Measurements from ENCODE around the gene PRUNE1. TPM values are rescaled to one million over a fixed set of nuclear protein-coding genes. Genes with fewer than 3 reads are reported as not detected.
A peak's percentile ranks its signal among the peaks of the same experiment; 100 is the strongest.

Gene PRUNE1, protein sequence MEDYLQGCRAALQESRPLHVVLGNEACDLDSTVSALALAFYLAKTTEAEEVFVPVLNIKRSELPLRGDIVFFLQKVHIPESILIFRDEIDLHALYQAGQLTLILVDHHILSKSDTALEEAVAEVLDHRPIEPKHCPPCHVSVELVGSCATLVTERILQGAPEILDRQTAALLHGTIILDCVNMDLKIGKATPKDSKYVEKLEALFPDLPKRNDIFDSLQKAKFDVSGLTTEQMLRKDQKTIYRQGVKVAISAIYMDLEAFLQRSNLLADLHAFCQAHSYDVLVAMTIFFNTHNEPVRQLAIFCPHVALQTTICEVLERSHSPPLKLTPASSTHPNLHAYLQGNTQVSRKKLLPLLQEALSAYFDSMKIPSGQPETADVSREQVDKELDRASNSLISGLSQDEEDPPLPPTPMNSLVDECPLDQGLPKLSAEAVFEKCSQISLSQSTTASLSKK
- 26.7 TPM for total RNA-seq

DNA sequence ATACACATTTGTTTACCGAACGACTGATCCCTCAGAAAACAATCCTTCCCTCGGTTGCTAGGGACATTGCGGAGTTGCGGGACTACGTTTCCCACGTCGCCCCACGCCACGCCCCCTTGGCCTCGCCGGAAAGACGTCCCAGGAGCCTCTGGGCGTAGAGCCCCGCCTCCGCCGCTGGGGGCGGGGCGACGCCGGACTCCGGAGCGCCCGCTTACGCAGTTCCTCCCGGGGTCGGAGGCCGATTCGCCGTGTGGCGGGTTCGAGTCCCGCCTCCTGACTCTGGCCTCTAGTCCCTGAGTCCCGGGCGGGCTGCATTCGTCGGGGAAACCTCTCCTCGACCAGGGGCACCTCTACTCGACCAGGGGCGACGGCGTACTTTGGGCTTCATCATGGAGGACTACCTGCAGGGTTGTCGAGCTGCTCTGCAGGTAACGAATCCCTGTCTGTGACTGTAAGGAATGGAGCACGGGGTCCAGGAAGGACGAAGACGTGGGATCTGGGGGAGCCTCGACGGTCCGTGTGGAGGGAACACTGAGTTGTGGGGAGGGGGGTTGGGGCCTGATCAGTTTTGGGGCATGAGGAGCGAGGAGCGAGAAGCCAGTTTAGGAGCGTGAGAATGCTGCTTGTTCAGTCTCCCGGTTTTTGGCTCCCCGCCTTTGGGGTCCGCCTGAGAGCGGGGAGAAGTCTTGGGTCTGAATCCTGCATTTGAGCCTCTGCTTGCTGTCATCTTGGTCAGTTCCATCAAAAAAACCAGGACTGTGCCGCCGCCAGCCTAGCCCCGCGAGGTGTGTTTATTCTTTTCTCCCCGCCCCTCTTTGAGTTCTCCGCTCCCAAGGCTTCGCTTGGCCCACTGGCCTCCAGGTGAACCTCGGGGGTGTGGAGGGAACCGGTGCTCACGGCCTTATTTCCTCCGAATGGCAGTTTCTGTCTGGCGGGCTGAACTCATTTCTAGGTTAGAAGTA is at the start of gene PRUNE1:
Gene PRUNE1 (plus strand): TSS at position 206 of the 962 bp plus-strand sequence. CDS start 184 bp downstream, at position 390.
- peak; percentile 97 for DNase-seq (ENCODE audit: low spot score)

DNA sequence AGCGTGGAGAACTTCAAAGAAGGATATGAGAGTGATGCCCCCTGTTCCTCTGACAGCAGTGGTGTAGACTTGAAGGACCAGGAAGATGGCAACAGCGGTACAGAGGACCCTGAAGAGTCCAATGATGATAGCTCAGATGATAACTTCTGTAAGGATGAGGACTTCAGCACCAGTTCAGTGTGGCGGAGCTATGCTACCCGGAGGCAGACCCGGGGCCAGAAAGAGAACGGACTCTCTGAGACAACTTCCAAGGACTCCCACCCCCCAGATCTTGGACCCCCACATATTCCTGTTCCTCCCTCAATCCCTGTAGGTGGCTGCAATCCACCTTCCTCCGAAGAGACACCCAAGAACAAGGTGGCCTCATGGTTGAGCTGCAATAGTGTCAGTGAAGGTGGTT is 47.6 kb upstream of the PRUNE1 start:
- DNase-seq (ENCODE audit: low spot score), result no peak

DNA sequence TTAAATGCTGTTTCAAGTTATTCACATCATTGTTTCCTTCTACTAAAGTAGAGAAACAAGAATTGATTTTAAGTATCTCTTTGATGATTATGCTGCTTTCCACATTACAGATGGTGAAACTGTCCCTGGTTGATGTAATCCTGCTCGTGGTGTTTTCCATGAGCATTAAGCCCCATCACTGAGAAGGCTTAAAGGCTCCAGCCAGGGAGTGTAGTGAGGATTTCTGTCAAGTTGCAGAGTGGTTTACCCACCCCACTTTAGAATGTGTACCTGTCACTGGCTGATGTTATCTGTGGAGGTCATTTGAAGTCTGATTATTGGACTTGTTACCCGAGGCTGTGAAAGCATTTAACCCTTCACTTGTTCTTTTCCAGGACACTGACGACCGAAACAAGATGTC is 46.5 kb upstream of the PRUNE1 start:
- DNase-seq (ENCODE audit: low spot score), result no peak

DNA sequence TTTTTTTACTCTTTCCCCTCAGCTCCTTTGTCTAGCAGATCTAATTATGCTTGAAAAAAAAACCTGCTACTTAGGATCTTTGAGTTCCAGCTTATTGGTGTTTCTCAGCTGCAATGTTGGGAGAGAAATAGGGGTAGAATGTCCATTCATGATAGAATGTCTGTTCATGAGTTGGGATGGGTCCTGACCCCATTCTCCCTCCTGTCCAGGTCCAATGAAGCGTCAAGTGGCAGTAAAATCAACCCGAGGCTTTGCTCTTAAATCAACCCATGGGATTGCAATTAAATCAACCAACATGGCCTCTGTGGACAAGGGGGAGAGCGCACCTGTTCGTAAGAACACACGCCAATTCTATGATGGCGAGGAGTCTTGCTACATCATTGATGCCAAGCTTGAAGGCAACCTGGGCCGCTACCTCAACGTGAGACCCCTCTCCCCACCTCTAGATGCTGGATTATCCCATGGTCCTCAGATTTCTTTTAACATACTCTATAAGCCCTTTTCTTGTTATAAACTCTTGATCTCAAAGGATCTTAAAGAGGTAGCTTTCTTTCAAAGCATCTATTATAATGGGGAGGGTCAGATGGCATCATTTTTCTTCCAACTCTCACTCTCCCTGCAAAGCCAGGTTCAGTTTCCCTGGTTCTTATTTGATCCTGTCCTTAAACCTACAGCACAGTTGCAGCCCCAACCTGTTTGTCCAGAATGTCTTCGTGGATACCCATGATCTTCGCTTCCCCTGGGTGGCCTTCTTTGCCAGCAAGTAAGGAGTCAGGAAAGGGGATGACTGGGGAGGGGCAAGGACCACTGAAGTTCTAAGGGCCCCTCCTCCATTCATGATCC is 44.7 kb upstream of the PRUNE1 start:
- no peak for DNase-seq (ENCODE audit: low spot score)

DNA sequence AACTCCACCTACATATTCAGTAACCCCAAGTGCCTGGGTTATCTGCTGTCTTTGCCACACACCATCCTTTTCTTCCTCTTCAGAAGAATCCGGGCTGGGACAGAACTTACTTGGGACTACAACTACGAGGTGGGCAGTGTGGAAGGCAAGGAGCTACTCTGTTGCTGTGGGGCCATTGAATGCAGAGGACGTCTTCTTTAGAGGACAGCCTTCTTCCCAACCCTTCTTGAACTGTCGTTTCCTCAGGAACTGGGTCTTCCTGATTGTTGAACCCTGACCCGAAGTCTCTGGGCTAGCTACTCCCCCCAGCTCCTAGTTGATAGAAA is 44.1 kb upstream of the PRUNE1 start:
- no peak for DNase-seq (ENCODE audit: low spot score)

DNA sequence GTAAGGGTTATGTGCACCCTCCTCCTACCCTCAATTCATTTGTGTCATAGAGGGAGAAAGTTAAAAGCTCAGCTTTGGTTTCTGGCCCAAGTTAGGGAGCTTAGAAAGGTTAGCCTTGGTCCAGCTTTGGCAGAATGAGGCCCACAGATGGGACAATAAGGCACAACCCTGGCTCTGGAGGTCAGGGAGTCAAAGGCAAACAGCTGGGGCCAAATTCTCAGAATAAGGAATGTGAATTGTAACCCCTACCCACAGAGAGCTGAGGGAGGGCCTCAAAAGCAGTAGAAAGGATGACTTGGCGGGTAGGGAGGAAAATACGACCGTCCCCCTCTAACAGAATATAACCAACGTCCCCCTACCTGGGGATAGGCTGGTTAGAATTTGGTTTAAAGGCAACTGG is 42.6 kb upstream of the PRUNE1 start:
- no peak for DNase-seq (ENCODE audit: low spot score)

DNA sequence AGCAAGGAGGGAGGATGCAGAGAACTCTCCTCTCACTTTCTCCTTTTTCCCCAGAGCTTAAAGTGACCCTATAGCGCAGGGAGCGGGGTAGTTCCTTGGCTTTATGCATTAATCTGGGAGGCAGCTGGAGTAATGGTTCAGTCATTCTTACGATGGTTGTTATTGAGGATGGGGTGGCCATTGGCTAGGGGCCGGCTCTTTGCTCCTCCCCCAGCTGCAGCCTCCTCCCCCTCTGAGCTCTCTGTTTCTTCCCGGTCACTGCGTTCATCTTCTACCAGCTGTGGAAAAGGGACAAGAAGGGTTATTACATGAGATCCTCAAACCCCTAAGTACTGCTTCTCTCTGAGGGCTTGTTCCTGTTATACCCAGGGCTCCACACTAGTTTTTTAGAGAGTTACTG is 42.2 kb upstream of the PRUNE1 start:
- DNase-seq (ENCODE audit: low spot score), result no peak

DNA sequence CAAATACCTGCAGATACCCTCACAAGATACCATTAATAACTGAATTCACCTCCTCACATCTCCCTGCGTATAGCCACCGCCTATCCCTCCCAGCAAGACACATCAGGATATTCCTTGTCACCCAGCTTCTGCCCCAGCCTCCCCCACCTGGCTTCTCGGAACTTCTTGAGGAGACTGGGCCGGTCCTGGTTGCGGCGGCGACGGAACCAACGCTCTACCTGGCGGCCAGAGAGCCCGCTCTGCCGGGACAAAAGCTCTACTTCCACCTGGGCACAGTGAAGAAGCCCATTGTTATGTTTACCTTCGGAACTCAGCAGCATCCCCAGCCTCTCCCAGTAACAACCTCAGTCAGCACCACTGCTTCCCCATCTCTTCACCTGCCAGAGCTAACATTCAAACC is 40.3 kb upstream of the PRUNE1 start:
- no peak for DNase-seq (ENCODE audit: low spot score)

DNA sequence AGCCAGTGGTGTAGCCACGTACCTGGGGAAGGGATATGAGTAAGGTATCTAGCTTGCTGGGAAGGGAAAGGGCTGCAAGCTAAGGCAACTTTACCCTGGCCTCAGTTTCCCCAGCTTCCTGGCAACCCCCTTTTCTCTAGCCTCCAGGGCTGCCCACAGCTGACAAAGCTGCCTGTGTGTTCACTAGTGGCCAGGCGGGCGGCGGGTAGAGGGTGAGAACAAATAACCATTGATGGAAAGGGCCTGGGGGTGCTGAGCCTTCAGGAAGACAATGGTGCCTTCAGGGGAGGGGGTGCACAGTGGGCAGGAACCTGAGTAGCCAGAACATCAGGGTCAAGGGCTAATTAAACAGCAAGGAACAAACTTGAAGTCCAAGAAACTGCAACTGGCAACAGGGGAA is 39.8 kb upstream of the PRUNE1 start:
- no peak for DNase-seq (ENCODE audit: low spot score)

DNA sequence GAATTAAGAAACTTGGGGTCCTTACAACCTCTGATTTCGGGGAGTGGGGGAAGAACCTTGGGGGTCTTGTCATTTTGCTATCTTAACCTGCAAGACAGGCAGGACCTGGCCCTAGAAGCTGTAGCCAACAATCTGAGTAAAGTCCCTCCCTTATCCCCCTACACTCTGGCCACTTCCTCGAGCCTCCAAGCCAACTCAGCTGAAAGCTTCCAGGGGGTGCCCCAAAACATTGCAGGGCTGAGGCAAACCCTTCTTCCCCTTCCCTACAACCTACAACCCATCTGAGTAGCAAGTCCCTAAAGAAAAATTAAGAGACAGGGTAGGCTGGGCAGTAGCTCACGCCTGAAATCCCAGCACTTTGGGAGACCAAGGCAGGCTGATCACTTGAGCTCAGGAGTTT is 38.6 kb upstream of the PRUNE1 start:
- DNase-seq (ENCODE audit: low spot score), result no peak

DNA sequence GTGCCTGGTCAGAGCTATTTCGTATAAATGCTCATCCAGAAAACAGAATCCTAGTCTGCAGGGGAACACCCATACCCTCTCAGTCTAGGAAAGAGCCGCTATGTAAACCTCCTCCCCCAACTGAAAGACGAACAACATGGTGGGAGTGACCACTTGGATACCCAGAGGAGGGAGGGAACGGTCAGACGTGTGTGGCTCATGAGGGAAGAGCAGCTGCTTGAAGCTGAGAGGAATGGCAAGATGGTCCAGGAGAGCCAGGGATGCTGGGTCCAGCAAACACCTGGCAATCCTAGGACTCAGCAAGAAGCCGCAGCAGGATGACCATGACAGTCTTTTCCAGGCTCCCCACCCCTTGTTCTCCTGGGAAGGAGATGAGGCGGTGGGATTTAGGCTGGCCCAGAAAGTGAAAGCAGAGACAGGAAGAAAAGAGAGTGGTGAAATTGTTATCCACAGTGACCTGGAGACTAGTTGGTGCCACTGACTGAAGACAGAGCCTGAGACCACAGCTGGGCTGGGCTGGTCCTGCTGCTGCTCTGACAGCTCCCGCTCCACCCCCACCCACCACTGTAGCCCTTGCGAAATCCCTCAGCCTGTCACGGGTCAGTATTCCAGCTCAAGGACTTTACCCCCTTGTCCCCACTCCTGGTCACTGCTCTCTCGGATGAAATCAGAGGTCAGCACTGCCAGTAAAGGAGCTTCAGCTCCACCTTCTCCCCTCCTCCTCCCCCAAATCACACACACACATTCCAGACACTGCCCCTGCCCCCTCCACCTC is 37.3 kb upstream of the PRUNE1 start:
- DNase-seq (ENCODE audit: low spot score), result peak; percentile 80

DNA sequence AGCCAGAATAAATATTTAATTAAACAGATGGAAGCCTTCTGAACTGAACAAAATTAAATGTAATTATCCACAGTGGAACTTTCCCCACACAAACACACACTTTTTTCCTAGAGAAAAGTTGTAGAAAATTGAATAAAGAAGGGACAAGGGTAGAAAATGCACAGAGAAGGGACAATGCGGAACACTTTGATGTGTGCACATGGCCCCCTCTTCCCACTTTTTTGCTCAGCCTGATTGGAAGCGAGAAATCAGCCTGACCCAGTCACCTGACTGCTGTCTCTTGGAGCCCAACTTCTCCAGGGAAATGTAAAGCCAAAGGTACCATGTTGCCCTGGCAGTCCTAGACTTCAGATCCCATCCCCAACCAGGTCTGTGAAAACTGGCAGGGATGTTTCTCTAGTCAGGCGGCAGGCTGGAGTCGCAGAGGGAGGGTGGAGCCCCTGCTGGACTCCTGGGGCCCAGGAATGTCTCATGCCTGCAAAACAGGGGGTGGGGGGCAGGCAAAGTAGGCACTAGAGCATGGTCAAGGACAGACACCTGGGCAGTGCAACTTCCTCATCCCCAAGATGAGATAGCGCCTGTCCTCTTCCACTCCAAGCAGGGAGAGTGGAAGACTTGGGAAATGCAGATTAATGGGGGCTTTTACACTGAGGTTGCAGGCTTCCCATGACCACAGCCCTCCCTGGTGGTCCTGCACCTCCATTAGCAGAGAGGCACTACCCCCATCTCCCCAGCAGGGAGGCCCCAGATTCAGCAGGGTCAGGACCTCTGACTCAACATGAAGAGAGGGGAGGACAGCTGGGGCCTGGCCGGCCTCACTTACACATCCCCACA is 36.4 kb upstream of the PRUNE1 start:
- no peak for DNase-seq (ENCODE audit: low spot score)

DNA sequence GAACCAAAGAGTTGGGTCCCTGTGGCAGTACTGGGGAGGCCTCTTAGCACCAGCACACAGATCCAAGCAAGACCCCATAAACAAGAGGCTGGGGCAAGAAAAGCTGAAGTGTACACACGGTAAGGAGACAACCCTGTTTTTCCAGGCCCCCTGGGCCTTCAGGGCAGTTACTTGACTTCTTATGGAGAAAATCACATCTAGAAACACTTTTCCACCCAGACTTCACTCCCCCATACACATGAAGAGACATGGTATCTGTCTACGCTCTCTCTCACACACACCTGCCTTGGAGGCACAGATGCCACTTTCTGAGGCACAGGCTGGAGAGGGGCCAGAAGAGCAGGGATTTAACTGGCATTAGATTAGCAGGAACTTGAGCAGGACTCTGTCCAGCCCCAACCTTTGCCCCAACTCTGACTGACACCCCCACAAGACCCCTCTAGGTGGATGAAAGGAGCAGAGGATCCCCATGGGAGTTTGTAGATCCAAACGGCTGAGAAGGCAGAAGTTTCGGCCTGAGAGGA is 35.8 kb upstream of the PRUNE1 start:
- DNase-seq (ENCODE audit: low spot score), result no peak

DNA sequence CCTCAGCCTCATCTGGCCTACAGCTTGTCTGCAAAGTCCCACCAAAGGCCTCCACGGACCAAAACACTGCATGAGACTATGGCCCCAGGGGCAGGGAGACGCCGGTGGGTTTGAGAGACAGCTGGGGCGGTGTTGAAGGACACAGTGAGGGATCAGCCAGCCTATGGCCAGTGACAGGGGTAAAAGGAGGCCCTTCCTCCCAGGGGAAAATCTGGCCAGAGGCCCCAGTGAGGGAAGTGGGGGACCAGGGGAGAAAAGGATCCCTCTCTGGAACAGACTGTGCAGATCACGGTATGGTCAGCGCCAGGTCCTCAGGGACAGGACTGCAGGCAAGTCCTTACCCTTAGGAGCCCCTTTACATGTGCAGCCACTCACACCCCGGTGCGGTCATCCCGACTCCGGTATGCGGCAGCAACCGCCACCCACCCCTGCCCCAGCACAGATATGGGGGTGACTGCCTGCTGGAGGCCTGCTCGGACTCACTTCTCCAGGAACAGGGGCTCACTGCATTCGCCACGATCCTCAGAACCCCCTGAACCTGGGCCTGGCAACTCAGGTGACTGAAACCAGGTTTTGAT is 34.9 kb upstream of the PRUNE1 start:
- DNase-seq (ENCODE audit: low spot score), result no peak

DNA sequence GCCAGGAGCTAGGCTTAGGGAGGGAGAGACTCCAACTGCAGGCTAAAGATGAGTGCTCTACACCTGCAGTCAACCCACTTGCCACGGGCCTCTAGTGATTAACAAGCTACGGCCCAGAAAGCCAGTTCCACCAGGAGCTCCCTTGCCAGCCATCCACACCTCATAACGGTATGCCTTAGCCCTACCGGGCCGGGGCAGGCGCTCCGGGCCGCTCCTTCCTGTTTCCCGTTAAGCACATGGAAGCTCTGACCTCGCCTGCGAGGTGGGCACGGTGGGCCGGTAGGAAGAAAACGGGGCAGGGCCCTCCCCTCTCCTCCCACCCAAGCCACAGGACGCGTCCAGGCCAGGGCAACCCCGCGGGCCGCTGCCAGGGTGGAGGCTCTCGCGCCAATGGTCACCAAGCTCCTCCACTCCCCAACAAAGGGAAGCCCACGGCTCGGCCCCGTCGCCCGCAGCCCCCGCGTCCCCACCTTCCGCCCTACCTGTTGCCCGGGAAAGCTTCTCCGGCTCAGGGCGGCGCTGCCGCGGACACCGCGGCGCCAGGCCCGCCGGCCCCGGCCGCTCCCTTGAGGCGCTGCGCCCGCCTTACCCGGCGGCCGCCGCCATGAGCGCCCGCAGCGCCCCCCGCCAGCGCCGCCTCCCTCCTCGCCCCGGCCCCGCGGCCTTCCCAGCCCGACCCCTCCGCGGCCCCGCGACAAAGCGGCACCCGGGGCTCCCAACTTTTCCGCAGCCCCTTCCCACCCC is 34.2 kb upstream of the PRUNE1 start:
- DNase-seq (ENCODE audit: low spot score), result no peak

DNA sequence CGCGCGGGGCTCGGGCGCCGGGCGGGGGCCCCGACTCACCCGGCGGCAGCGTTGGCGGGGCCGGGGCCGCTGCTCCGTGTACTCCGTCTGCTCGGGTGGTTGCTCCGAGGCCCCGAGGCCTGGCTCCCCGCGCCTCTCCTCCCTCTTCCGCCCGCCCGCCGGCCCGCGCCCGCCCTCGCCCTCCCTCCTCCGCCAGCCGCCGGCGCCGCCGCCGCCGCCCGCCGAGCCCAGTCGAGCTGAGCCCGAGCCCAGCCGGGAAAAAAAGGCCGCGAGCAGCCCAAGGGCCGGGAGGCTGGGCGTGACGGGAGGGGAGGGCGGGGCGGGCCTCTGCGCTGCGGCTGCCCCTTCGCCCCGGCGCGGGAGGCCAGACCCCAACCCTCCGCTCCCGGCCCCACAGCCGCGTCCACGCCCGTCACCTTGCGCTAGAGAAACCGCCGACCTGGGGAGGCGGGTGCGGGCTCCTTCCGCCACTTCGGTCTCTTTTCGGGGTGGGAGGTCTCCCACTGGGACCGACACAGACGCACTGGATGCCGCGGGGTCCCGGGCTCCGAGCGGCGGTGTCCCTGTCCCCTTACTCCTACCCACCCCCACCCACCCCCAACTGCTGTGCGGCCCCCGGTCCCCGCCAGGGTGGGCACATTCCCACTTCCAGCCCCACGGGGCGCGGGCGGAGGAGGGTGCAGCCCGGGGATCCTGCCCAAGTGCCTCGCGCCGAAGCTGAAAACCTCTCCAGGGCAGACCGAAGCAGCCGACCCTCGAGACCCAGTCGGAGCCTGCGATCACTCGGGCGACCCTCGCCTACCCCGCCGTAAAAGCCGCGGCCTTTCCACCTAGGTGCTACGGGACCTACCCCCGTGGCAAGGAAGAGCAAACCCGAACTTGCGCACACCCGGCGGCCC is 33.4 kb upstream of the PRUNE1 start, which contains the start of gene CERS2:
Gene CERS2 (minus strand): TSS at position 256 of the 899 bp plus-strand sequence. CDS start 5,745 bp downstream, outside the sequence.
- peak; percentile 85 for DNase-seq (ENCODE audit: low spot score)

DNA sequence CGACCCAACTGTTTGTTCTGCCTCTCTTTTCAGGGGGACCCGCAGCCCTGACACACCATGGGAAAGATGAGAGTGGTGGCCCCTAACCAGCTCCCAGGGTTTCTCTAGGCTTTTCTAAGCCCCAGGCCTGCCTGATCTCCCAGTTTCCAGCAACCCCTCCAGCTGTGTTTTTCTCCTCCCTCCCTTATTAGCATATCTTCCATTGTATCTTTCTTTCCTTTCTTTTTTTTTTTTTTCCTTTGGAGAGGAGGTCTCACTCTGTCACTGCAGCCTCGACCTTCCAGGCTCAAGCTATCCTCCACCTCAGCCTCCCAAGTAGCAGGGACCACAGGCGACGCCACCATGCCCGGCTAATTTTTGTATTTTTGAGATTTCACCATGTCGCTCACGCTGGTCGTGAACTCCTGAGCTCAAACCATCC is 31.8 kb upstream of the PRUNE1 start:
- DNase-seq (ENCODE audit: low spot score), result no peak
